GM10266 (cell line): ENCODE data around the gene IQCK.

ENCODE experiments used
- DNase-seq: peaks from one replicate; pipeline ENCODE4 v3.0.0; 2012; ENCODE audit errors: extremely low spot score
- TF ChIP-seq, protein P1 (sequence below): IDR thresholded peaks from 2 replicates; pipeline ENCODE4 v1.5.1; 2012; ENCODE audit warnings: mild to moderate bottlenecking, low read depth; ENCODE audit not compliant: control insufficient read depth, insufficient read depth; ENCODE audit errors: missing control alignments

Gene IQCK

DNA sequence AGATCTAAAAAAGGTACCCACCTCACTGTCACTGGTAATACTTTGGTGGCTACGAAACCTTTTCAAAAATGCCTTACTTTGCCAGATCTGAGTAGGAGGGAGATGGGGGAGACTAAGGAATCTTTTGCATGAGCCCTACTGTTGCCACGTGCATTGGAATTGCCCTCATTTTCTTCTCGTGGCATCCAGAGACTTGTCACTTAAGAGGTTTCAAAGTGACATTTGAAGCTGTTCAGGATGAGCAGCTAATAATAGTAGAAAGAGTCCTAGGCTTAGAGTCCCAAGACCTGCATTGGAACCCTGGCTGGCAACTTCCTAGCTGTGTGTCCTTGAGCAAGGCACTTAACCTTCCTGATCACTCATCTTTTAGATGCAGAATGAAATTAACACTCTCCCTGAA, 123.1 kb downstream of the IQCK start:
- TF ChIP-seq, protein P1, sequence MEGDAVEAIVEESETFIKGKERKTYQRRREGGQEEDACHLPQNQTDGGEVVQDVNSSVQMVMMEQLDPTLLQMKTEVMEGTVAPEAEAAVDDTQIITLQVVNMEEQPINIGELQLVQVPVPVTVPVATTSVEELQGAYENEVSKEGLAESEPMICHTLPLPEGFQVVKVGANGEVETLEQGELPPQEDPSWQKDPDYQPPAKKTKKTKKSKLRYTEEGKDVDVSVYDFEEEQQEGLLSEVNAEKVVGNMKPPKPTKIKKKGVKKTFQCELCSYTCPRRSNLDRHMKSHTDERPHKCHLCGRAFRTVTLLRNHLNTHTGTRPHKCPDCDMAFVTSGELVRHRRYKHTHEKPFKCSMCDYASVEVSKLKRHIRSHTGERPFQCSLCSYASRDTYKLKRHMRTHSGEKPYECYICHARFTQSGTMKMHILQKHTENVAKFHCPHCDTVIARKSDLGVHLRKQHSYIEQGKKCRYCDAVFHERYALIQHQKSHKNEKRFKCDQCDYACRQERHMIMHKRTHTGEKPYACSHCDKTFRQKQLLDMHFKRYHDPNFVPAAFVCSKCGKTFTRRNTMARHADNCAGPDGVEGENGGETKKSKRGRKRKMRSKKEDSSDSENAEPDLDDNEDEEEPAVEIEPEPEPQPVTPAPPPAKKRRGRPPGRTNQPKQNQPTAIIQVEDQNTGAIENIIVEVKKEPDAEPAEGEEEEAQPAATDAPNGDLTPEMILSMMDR, result no peak
- no peak for DNase-seq

DNA sequence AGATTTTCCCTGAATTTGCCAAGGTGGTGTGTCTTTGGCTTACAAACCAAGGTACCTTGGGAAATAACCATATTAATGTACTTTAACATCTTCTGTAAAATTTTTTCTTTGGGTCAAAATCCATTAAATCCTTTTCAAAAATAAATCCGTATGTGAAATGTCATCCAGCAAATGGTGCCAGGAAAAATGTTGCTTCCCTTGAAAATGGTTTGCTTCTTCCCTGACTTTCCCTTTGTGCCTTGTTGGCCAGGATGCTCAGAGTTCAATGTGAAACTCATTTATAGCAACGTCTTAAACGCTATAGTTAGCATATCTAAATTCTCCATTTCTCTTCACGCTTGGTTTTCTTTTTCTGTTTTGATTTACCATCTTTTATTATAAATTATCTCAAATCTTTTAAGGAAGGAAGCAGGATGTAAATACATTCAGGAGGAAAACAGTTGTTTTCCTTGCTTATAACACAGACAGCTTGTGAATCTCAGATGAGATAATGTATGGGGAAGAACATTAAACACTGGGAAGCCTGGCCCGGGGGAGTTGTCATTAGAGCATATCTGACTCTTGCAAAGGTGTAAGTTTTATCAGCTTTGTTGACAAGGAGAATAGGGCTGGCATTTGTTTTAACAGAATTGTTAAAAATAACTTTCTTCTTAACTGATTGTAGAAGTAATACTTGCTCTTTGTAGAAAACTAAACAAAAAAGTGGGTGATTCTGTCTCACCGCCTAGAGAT, 124.5 kb downstream of the IQCK start:
- TF ChIP-seq, protein P1, result no peak

DNA sequence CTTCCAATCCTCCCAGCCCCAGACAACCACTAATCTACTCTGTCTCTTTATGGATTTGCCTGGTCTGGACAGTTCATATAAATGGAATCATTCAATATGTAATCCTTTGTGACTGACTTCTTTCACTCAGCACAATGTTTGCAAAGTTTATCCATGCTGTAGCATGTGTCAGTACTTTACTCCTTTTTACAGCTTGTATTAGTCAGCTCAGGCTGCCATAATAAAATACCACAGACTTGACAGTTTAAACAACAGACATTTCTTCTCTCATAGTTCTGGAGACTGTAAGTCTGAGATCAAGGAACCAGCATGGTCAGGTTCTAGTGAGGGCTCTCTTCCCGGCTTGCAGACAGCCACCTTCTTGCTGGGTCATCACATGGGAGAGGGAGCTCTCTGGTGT, 125.3 kb downstream of the IQCK start:
- no peak for DNase-seq
- TF ChIP-seq, protein P1, result no peak

More for the DNA sequence above, 124.5 kb downstream of the IQCK start:
- DNase-seq, result no peak

DNA sequence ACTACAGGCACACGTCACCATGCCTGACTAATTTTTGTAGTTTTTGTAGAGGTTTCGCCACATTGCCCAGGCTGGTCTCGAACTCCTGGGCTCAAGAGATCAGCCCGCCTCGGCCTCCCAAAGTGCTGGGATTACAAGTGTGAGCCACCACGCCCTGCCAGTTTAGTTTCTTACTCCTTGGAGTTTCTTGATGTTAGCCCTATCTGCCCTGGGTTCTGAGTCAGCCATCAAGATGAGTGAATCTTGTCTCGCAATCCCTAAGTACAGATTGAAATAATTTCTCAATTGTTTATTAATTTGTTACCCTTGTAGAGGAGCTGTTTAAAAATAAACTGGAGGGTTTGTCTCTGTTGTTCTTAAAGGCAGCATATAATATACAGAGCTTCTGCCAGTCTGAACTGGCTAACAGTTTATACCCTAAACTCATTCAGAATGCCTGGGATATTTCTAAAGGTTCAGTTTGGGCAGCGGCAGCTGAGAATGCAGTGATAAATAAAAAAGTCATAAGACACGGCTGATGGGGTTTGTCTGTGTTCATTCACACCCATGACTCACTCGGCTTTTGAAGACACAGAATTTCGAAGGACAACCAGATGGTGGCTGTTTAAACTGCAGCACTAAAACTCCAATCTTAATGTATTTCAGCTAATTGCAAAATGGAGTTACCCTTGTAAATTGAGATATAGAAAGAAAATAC, 127.0 kb downstream of the IQCK start:
- DNase-seq, result no peak
- TF ChIP-seq, protein P1, result no peak

DNA sequence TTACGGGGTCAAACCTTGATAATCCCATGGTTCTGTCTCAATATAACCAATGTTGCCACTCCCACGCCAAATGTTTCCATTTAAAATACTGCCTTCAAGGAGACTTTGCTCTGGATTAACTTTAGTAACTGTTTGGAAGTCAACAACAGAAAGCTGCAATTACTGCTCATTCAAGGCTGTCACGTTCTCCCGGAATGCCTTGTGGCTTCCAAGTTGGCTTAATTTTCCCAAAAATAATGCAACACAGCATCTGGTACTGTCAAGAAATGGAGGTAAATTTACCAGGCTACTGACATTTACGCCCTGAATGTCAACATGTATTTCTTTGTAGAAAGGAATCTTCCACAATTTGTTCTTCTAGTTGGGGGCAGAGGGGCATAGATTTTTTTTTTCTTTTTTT, 128.4 kb downstream of the IQCK start:
- DNase-seq, result no peak
- TF ChIP-seq, protein P1, result no peak

DNA sequence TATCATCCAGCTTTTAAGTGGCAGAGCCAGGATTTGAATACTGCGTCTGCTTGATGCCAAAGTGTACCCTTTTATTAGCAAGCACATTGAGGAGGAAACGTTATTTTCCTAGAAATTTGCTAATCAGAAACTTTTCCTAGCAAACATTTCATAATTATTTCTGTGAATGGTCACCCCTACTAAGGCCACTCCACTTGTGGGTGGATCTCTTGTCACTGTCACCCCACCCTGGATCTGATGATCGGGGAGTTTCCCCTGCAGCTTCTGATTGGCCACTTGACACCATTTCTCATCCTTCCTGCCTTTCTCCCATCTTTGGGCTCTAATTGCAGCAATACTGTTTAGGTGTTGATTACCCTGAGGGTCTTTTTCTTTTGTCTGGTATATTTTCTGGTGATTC, 130.7 kb downstream of the IQCK start:
- TF ChIP-seq, protein P1, result no peak
- no peak for DNase-seq

DNA sequence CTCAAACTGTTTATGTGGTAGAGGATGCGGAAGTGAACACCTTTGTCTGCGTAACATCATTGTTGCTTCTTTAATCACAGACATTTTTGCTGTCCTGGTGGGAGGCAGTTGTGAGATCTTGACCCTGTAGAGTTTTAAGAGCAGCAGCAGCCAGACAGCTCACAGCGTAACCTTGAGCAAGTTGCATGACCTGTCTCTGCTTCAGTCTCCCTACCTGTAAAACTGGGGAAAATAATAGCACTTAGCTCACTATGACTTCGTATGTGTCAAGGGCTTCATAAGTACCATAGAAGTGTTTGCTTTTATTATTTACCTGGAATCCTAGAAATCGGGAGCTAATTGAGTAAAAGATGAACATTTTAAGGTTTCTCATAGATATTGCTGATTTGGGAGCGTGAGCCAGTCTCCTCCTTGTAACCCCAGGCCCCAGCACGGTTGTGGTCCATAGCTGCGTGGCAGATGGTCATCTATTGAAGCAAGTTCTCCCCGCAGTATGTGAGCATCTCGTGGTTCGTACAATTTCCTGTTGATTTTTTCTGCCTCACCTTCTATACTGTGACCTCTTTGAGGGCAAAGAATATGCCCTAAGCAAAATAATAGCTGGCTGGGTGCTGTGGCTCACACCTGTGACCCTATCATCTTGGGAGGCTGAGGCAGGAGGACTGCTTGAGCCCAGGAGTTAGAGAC, 132.2 kb downstream of the IQCK start:
- TF ChIP-seq, protein P1, result no peak

More for the DNA sequence above, 132.2 kb downstream of the IQCK start:
- DNase-seq, result no peak
